ENCODE results near the gene ZC3H7A.
"Not testable (repeated sequence)": the region's sequence is repeated elsewhere in the genome, so short reads cannot be mapped to it uniquely, and the experiment has no call there.

ZC3H7A gene

DNA sequence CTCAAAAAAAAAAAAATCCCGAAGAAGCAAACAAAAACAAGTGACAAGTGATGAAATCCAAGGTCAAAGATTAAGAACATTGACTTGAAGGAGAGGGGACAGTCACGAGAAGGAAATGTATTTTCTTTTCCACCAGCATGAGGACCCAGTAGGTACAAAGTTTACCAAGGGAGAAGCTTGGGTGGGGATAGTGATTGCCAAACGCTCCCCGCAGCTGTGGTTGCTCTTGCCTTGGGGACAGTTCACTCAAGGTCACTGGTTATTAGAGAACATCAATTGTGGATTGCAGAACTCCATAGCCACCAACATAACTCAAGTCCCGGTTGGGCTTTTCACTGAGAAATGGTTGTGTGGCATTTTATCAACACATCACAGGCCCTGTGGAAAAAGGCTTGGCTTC is 27.3 kb upstream of the ZC3H7A start:
- no peak overlapping the region for H3K27ac Mint-ChIP-seq

DNA sequence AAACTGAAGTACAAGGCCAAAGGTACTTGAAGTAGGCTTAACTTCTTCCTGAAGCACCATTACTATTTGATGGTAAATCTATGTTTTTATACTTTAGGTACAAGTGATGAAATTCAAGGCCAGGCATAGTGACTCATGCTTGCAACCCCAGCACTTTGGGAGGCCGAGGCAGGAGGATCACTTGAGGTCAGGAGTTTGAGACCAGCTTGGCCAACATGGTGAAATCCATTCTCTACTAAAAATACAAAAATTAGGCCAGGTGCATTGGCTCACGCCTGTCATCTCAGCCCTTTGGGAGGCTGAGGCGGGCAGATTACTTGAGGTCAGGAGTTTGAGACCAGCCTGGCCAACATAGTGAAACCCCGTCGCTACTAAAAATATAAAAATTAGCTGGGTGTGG is 26.6 kb upstream of the ZC3H7A start:
- H3K36me3 Mint-ChIP-seq (ENCODE audit: low read depth); H3K4me1 Mint-ChIP-seq; H3K4me3 Mint-ChIP-seq: not testable (repeated sequence)

More for the DNA sequence above, 27.3 kb upstream of the ZC3H7A start:
- no peak for DNase-seq
- H3K27me3 Mint-ChIP-seq (ENCODE audit: low read depth, poor library complexity) = peaks cover 13% of the 10 kb centered on the region
- no peaks in the 10 kb centered on the region for H3K36me3 Mint-ChIP-seq (ENCODE audit: low read depth)
- peaks cover 4% of the 10 kb centered on the region for H3K4me1 Mint-ChIP-seq
- TF ChIP-seq, protein P1, sequence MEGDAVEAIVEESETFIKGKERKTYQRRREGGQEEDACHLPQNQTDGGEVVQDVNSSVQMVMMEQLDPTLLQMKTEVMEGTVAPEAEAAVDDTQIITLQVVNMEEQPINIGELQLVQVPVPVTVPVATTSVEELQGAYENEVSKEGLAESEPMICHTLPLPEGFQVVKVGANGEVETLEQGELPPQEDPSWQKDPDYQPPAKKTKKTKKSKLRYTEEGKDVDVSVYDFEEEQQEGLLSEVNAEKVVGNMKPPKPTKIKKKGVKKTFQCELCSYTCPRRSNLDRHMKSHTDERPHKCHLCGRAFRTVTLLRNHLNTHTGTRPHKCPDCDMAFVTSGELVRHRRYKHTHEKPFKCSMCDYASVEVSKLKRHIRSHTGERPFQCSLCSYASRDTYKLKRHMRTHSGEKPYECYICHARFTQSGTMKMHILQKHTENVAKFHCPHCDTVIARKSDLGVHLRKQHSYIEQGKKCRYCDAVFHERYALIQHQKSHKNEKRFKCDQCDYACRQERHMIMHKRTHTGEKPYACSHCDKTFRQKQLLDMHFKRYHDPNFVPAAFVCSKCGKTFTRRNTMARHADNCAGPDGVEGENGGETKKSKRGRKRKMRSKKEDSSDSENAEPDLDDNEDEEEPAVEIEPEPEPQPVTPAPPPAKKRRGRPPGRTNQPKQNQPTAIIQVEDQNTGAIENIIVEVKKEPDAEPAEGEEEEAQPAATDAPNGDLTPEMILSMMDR (IDR thresholded peaks at IDR 0.05) = no peak
- no peak overlapping the region for H3K4me3 Mint-ChIP-seq
- H3K9me3 Mint-ChIP-seq = no peaks in the 10 kb centered on the region

DNA sequence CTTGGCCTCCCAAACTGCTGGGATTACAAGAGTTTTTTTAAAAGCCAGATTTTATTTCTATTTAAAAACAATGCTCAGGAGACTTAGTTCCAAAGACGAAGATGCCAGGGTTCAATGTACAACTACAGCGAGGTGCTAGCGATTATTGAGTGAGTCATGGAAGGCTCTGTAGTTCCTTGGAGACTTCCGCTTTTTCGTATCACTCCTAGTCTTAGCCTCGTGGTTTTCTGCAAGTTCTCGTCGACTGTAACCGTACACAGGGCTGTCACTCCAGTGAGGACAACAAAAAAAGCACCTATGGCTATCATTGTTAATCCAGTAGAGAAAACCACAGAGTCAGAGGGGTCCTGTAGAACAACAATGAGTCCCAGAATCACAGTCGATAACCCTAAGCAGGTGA is 22.7 kb upstream of the ZC3H7A start:
- Mint-ChIP-seq H3K36me3 (ENCODE audit: low read depth) (no peaks in the 10 kb centered on the region), H3K4me1 (peaks cover 14% of the 10 kb centered on the region), H3K9me3 (no peaks in the 10 kb centered on the region), H3K4me3 (no peak overlapping the region), H3K27ac (no peak overlapping the region), H3K27me3 (ENCODE audit: low read depth, poor library complexity) (peaks cover 8% of the 10 kb centered on the region)
- DNase-seq = no peak
- TF ChIP-seq, protein P1 (IDR thresholded peaks at IDR 0.05) = no peak

More for the DNA sequence above, 26.6 kb upstream of the ZC3H7A start:
- H3K9me3 Mint-ChIP-seq, DNase-seq, H3K27ac Mint-ChIP-seq: not testable (repeated sequence)
- peaks cover 13% of the 10 kb centered on the region for H3K27me3 Mint-ChIP-seq (ENCODE audit: low read depth, poor library complexity)

DNA sequence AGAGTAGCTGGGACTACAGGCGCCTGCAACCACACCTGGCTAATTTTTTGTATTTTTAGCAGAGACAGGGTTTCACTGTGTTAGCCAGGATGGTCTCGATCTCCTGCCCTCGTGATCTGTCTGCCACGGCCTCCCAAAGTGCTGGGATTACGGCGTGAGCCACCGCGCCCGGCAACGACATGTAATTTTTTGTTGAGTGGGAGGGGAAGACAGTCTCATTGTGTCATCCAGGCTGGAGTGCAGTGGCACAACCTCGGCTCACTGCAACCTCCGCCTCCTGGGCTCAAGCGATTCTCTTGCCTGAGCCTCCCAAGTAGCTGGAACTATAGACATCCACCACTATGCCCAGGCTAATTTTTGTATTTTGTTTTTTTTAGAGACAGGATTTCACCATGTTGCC is 21.9 kb upstream of the ZC3H7A start:
- not testable (repeated sequence) for DNase-seq
- H3K4me1 Mint-ChIP-seq = peaks cover 14% of the 10 kb centered on the region

DNA sequence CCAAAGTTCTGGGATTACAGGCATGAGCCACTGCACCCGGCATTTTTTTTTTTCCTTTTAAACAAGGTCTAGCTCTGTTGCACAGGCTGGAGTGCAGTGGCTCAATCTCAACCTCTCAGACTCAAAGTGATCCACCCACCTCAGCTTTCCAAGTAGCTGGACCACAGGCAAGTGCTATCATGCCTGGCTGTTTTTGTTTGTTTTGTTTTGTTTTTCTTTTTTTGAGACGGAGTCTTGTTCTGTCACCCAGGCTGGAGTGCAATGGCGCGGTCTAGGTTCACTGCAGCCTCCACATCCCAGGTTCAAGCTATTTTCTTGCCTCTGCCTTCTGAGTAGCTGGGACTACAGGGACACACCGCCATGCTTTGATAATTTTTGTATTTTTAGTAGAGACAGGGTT is 19.1 kb upstream of the ZC3H7A start:
- peaks cover 6% of the 10 kb centered on the region for H3K27me3 Mint-ChIP-seq (ENCODE audit: low read depth, poor library complexity)
- H3K27ac Mint-ChIP-seq = peak overlapping the region; percentile 77
- TF ChIP-seq, protein P1 (IDR thresholded peaks at IDR 0.05) = no peak
- DNase-seq = no peak
- no peak overlapping the region for H3K4me3 Mint-ChIP-seq
- H3K4me1 Mint-ChIP-seq = peaks cover 10% of the 10 kb centered on the region
- no peaks in the 10 kb centered on the region for H3K36me3 Mint-ChIP-seq (ENCODE audit: low read depth)
- H3K9me3 Mint-ChIP-seq = no peaks in the 10 kb centered on the region

More for the DNA sequence above, 21.9 kb upstream of the ZC3H7A start:
- not testable (repeated sequence) for H3K36me3 Mint-ChIP-seq (ENCODE audit: low read depth); H3K27ac Mint-ChIP-seq; H3K27me3 Mint-ChIP-seq (ENCODE audit: low read depth, poor library complexity); H3K9me3 Mint-ChIP-seq; H3K4me3 Mint-ChIP-seq

DNA sequence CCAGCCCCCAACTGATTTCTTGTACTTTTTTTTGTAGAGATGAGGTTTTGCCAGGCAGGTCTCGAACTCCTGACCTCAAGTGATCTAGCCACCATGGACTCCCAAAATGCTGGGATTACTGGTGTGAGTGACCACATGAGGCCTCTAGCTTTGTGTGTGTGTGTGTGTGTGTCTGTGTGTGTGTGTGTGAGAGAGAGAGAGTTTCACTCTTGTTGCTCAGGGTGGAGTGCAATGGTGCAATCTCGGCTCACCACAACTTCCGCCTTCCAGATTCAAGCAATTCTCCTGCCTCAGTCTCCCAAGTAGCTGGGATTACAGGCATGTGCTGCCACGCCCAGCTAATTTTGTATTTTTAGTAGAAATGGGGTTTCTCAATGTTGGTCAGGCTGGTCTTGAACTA is 17.7 kb upstream of the ZC3H7A start:
- H3K9me3 Mint-ChIP-seq, H3K27ac Mint-ChIP-seq: not testable (repeated sequence)

DNA sequence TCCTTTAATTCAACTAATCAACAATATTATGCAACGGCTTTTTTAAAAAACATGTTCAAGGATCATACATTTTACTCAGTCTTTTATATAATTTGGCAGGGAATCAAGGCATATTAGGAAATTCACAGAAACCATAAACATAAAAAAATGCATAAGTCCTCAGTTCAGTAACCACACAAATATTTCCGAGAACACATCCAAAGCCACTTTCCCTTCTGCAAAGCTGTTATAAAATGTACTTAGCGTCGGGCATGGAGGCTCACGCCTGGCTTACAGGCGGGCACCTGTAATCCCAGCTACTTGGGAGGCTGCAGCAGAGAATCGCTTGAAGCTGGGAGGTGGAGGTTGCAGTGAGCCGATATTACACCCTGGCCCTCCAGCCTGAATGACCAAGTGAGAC is 9.7 kb upstream of the ZC3H7A start:
- no peak for DNase-seq
- no peak overlapping the region for H3K4me3 Mint-ChIP-seq
- H3K4me1 Mint-ChIP-seq = peaks cover under 1% of the 10 kb centered on the region
- H3K27me3 Mint-ChIP-seq (ENCODE audit: low read depth, poor library complexity) = no peaks in the 10 kb centered on the region
- H3K36me3 Mint-ChIP-seq (ENCODE audit: low read depth) = no peaks in the 10 kb centered on the region
- peaks cover 9% of the 10 kb centered on the region for H3K9me3 Mint-ChIP-seq
- H3K27ac Mint-ChIP-seq = no peak overlapping the region
- TF ChIP-seq, protein P1 (IDR thresholded peaks at IDR 0.05) = no peak

More for the DNA sequence above, 17.7 kb upstream of the ZC3H7A start:
- not testable (repeated sequence) for H3K36me3 Mint-ChIP-seq (ENCODE audit: low read depth); H3K27me3 Mint-ChIP-seq (ENCODE audit: low read depth, poor library complexity); H3K4me3 Mint-ChIP-seq; DNase-seq
- H3K4me1 Mint-ChIP-seq = peaks cover 10% of the 10 kb centered on the region

Measured in nephron progenitor cell (in vitro differentiated cells).